WTC11 (cell line): ENCODE results near the gene FLYWCH2.

ENCODE experiments used
- ATF6 ChIP-seq: sonication (generic); formaldehyde crosslinking; IDR thresholded peaks from 2 replicates; pipeline ENCODE4 v1.8.1; 2023; ENCODE audit warnings: mild to moderate bottlenecking, missing genetic modification reagents
- ELF4 ChIP-seq: sonication (generic); formaldehyde crosslinking; IDR thresholded peaks from 2 replicates; pipeline ENCODE4 v1.8.1; 2022; ENCODE audit warnings: low read depth, mild to moderate bottlenecking, moderate library complexity, missing genetic modification reagents
- GABPB1 ChIP-seq: sonication (generic); formaldehyde crosslinking; IDR thresholded peaks from 2 replicates; pipeline ENCODE4 v1.8.1; 2023; ENCODE audit warnings: mild to moderate bottlenecking, missing genetic modification reagents
- JUN ChIP-seq: sonication (generic); formaldehyde crosslinking; IDR thresholded peaks from 2 replicates; pipeline ENCODE4 v1.8.0; 2023; ENCODE audit warnings: mild to moderate bottlenecking, missing genetic modification reagents
- KAT7 ChIP-seq: sonication (generic); formaldehyde crosslinking; IDR thresholded peaks from 2 replicates; pipeline ENCODE4 v1.8.1; 2023; ENCODE audit warnings: missing genetic modification reagents, mild to moderate bottlenecking, borderline replicate concordance
- NR2C2 ChIP-seq: sonication (generic); formaldehyde crosslinking; IDR thresholded peaks from 2 replicates; pipeline ENCODE4 v1.8.0; 2022; ENCODE audit warnings: mild to moderate bottlenecking, missing genetic modification reagents
- PRDM15 ChIP-seq: sonication (generic); formaldehyde crosslinking; IDR thresholded peaks from 2 replicates; pipeline ENCODE4 v1.8.0; 2022; ENCODE audit warnings: missing genetic modification reagents
- STAT6 ChIP-seq: sonication (generic); formaldehyde crosslinking; conservative IDR thresholded peaks from 2 replicates; pipeline ENCODE4 v1.8.1; 2023; ENCODE audit warnings: mild to moderate bottlenecking, low read depth, missing genetic modification reagents, moderate library complexity
- TEAD4 ChIP-seq: sonication (generic); formaldehyde crosslinking; IDR thresholded peaks from 2 replicates; pipeline ENCODE4 v1.8.0; 2022; ENCODE audit warnings: mild to moderate bottlenecking, missing genetic modification reagents
- ZBTB43 ChIP-seq: sonication (generic); formaldehyde crosslinking; IDR thresholded peaks from 2 replicates; pipeline ENCODE4 v1.8.1; 2023; ENCODE audit warnings: mild to moderate bottlenecking, missing genetic modification reagents
- ZNF121 ChIP-seq: sonication (generic); formaldehyde crosslinking; IDR thresholded peaks from 2 replicates; pipeline ENCODE4 v1.8.0; 2023; ENCODE audit warnings: missing genetic modification reagents
- ZNF138 ChIP-seq: sonication (generic); formaldehyde crosslinking; conservative IDR thresholded peaks from 2 replicates; pipeline ENCODE4 v1.8.1; 2022; ENCODE audit warnings: mild to moderate bottlenecking, moderate library complexity, missing genetic modification reagents
- TF ChIP-seq, protein P1 (sequence below): fragments of 200-600 bp; IDR thresholded peaks from 2 replicates; pipeline ENCODE4 v1.8.0; 2022; ENCODE audit warnings: antibody characterized with exemption
- TF ChIP-seq, protein P2 (sequence below): sonication (generic); formaldehyde crosslinking; IDR thresholded peaks from 2 replicates; pipeline ENCODE4 v1.8.1; 2022; ENCODE audit warnings: mild to moderate bottlenecking, moderate library complexity, missing genetic modification reagents

GRCh38 chr16:2915196-2915929 is 32.3 kb downstream of the FLYWCH2 start:
- no peak for TF ChIP-seq JUN
- no peak for TF ChIP-seq NR2C2 (CRISPR knock-in tag)
- no peak for TF ChIP-seq ZNF138 (CRISPR knock-in tag)
- TF ChIP-seq, protein P1, sequence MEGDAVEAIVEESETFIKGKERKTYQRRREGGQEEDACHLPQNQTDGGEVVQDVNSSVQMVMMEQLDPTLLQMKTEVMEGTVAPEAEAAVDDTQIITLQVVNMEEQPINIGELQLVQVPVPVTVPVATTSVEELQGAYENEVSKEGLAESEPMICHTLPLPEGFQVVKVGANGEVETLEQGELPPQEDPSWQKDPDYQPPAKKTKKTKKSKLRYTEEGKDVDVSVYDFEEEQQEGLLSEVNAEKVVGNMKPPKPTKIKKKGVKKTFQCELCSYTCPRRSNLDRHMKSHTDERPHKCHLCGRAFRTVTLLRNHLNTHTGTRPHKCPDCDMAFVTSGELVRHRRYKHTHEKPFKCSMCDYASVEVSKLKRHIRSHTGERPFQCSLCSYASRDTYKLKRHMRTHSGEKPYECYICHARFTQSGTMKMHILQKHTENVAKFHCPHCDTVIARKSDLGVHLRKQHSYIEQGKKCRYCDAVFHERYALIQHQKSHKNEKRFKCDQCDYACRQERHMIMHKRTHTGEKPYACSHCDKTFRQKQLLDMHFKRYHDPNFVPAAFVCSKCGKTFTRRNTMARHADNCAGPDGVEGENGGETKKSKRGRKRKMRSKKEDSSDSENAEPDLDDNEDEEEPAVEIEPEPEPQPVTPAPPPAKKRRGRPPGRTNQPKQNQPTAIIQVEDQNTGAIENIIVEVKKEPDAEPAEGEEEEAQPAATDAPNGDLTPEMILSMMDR = no peak
- no peak for TF ChIP-seq PRDM15 (CRISPR knock-in tag)
- no peak for TF ChIP-seq ZBTB43 (CRISPR knock-in tag)
- no peak for TF ChIP-seq ELF4 (CRISPR knock-in tag)
- no peak for TF ChIP-seq ZNF121 (CRISPR knock-in tag)
- TF ChIP-seq KAT7 (CRISPR knock-in tag) = no peak
- TF ChIP-seq STAT6 (CRISPR knock-in tag) = no peak
- TF ChIP-seq GABPB1 (CRISPR knock-in tag) = no peak
- no peak for TF ChIP-seq ATF6 (CRISPR knock-in tag)
- TF ChIP-seq, protein P2, sequence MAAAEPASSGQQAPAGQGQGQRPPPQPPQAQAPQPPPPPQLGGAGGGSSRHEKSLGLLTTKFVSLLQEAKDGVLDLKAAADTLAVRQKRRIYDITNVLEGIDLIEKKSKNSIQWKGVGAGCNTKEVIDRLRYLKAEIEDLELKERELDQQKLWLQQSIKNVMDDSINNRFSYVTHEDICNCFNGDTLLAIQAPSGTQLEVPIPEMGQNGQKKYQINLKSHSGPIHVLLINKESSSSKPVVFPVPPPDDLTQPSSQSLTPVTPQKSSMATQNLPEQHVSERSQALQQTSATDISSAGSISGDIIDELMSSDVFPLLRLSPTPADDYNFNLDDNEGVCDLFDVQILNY (CRISPR knock-in tag) = no peak
- no peak for TF ChIP-seq TEAD4 (CRISPR knock-in tag)
